IMR-90 (cell line): ENCODE data around the gene IKBKE. TPM values are rescaled to one million over a fixed set of nuclear protein-coding genes. Genes with fewer than 3 reads are reported as not detected.

Experiments used
- ATAC-seq: fragments of 200-7000 bp; cut with Tn5 transposase; 2 replicates; pipeline ENCODE4 v1.9.1; 2020; ENCODE audit warnings: low read depth, mild to moderate bottlenecking, moderate library complexity
- BruUV-seq: library from RNA; stranded (reverse); fragments of 400-500 nt; replicated peaks from 2 replicates; lab custom pipeline; 2021; lab: Mats Ljungman, UMichigan
- CTCF ChIA-PET: fragments of 300-600 bp; formaldehyde crosslinking; extraction: SDS; loops from one replicate; lab custom pipeline; 2021; ENCODE audit warnings: antibody characterized with exemption; lab: Yijun Ruan, JAX
- POLR2A ChIA-PET: fragments of 300-600 bp; sonication (Branson Sonifier 250); formaldehyde crosslinking; loops from one replicate; lab custom pipeline; 2022; ENCODE audit warnings: antibody characterized with exemption; ENCODE audit not compliant: unreplicated experiment; lab: Charles Lee
- DNase-seq: peaks from one replicate; pipeline ENCODE4 v3.0.0; 2013
- H2AFZ ChIP-seq: replicated peaks from 2 replicates; pipeline ENCODE3; 2013; ENCODE audit warnings: low read length, mild to moderate bottlenecking; ENCODE audit not compliant: poor library complexity
- H2AK5ac ChIP-seq: 2 replicates; pipeline ENCODE4 v1.6.1; 2013; ENCODE audit warnings: low read depth, low read length, inconsistent platforms
- H2AK9ac ChIP-seq: replicated peaks from 2 replicates; pipeline ENCODE3; 2013; ENCODE audit warnings: mild to moderate bottlenecking, low read depth, low read length, moderate library complexity; ENCODE audit not compliant: poor library complexity
- H2BK120ac ChIP-seq: 2 replicates; pipeline ENCODE4 v1.6.1; 2013; ENCODE audit warnings: low read depth, low read length, inconsistent platforms
- H2BK15ac ChIP-seq: 3 replicates; pipeline ENCODE4 v1.6.1; 2013; ENCODE audit warnings: low read depth, low read length, inconsistent platforms
- H2BK20ac ChIP-seq: 2 replicates; pipeline ENCODE4 v1.6.1; 2013; ENCODE audit warnings: low read depth, mild to moderate bottlenecking, inconsistent platforms, low read length, moderate library complexity
- H2BK5ac ChIP-seq: 2 replicates; pipeline ENCODE4 v1.6.1; 2013; ENCODE audit warnings: mild to moderate bottlenecking, low read depth, low read length, inconsistent platforms; ENCODE audit not compliant: poor library complexity, severe bottlenecking
- H3K14ac ChIP-seq: replicated peaks from 2 replicates; pipeline ENCODE4 v1.6.1; 2013; ENCODE audit warnings: low read depth, low read length, inconsistent platforms
- H3K18ac ChIP-seq: 2 replicates; pipeline ENCODE4 v1.6.1; 2013; ENCODE audit warnings: low read depth, low read length, control low read depth
- H3K23ac ChIP-seq: 2 replicates; pipeline ENCODE4 v1.6.1; 2013; ENCODE audit warnings: low read depth, low read length, inconsistent platforms
- H3K27ac ChIP-seq: 2 replicates; pipeline ENCODE4 v1.5.1; 2013; ENCODE audit warnings: mild to moderate bottlenecking, control low read depth, low read length; ENCODE audit not compliant: insufficient read depth
- H3K27me3 ChIP-seq: 2 replicates; pipeline ENCODE4 v1.6.1; 2013; ENCODE audit warnings: low read length; ENCODE audit not compliant: control insufficient read depth, insufficient read depth
- H3K36me3 ChIP-seq: 2 replicates; pipeline ENCODE4 v1.6.1; 2013; ENCODE audit warnings: low read length, mixed read lengths; ENCODE audit not compliant: control insufficient read depth, insufficient read depth
- H3K4ac ChIP-seq: 2 replicates; pipeline ENCODE4 v1.6.1; 2013; ENCODE audit warnings: low read depth, low read length, inconsistent platforms
- H3K4me1 ChIP-seq: 2 replicates; pipeline ENCODE4 v1.6.1; 2013; ENCODE audit warnings: low read length, mixed read lengths; ENCODE audit not compliant: control insufficient read depth, insufficient read depth
- H3K4me2 ChIP-seq: 2 replicates; pipeline ENCODE4 v1.6.1; 2013; ENCODE audit warnings: low read depth, mild to moderate bottlenecking, control low read depth, low read length, moderate library complexity
- H3K4me3 ChIP-seq: 2 replicates; pipeline ENCODE4 v1.5.1; 2013; ENCODE audit warnings: low read depth, mild to moderate bottlenecking, control low read depth, low read length, moderate library complexity; ENCODE audit not compliant: insufficient read depth
- H3K56ac ChIP-seq: 2 replicates; pipeline ENCODE4 v1.6.1; 2013; ENCODE audit warnings: low read length, inconsistent platforms; ENCODE audit not compliant: insufficient read depth; ENCODE audit errors: extremely low read depth
- H3K79me1 ChIP-seq, 2 experiments: 2 replicates each; pipeline ENCODE4 v1.6.1; 2013; ENCODE audit warnings: low read length in 2 of 2, inconsistent platforms in 1 of 2, low read depth in 1 of 2
- H3K9ac ChIP-seq: 2 replicates; pipeline ENCODE4 v1.6.1; 2013; ENCODE audit warnings: low read depth, low read length, control low read depth
- H3K9me1 ChIP-seq: 2 replicates; pipeline ENCODE4 v1.6.1; 2013; ENCODE audit warnings: low read length, inconsistent platforms; ENCODE audit not compliant: insufficient read depth
- H3K9me3 ChIP-seq: 2 replicates; pipeline ENCODE4 v1.6.1; 2013; ENCODE audit warnings: low read length; ENCODE audit not compliant: control insufficient read depth, insufficient read depth
- H4K20me1 ChIP-seq: 2 replicates; pipeline ENCODE4 v1.6.1; 2013; ENCODE audit warnings: low read length, inconsistent platforms; ENCODE audit not compliant: insufficient read depth
- H4K5ac ChIP-seq: 2 replicates; pipeline ENCODE4 v1.6.1; 2013; ENCODE audit warnings: mild to moderate bottlenecking, low read depth, low read length, control low read depth
- H4K8ac ChIP-seq, 2 experiments: 2 replicates each; pipeline ENCODE4 v1.6.1; 2013; ENCODE audit warnings: low read depth in 2 of 2, low read length in 2 of 2, control low read depth in 1 of 2, inconsistent platforms in 1 of 2
- H4K91ac ChIP-seq: 2 replicates; pipeline ENCODE4 v1.6.1; 2013; ENCODE audit warnings: low read depth, low read length, inconsistent platforms; ENCODE audit not compliant: insufficient read depth
- CHD1 ChIP-seq: IDR thresholded peaks from 2 replicates; pipeline ENCODE4 v1.6.1; 2012; ENCODE audit warnings: low read depth, low read length, improper control_type of control experiment
- CTCF ChIP-seq: conservative IDR thresholded peaks from 2 replicates; pipeline ENCODE4 v1.5.1; 2012; ENCODE audit warnings: mild to moderate bottlenecking, low read depth, low read length, improper control_type of control experiment
- ELK1 ChIP-seq: fragments of 150-350 bp; IDR thresholded peaks from 2 replicates; pipeline ENCODE4 v1.6.1; 2016; ENCODE audit warnings: low read depth, mild to moderate bottlenecking, low read length, moderate library complexity, borderline replicate concordance
- FOS ChIP-seq: fragments of 150-350 bp; IDR thresholded peaks from 2 replicates; pipeline ENCODE4 v1.6.1; 2016; ENCODE audit warnings: low read depth, low read length
- RAD21 ChIP-seq: IDR thresholded peaks from 2 replicates; pipeline ENCODE4 v1.6.1; 2012; ENCODE audit warnings: low read length, improper control_type of control experiment
- RFX5 ChIP-seq: IDR thresholded peaks from 2 replicates; pipeline ENCODE4 v1.8.0; 2012; ENCODE audit warnings: low read depth, mild to moderate bottlenecking, low read length, moderate library complexity
- SMC3 ChIP-seq: fragments of 150-350 bp; IDR thresholded peaks from 2 replicates; pipeline ENCODE4 v1.6.1; 2016; ENCODE audit warnings: low read depth, mild to moderate bottlenecking, antibody characterized with exemption, low read length, moderate library complexity
- WGBS, 2 experiments: methylation state at CpG; one replicate each; pipeline versions ENCODE4 v1.1.5 to v1.1.7; 2013; ENCODE audit warnings: missing lambda C conversion rate in 2 of 2; ENCODE audit not compliant: insufficient read length in 1 of 2; ENCODE audit errors: extremely low coverage in 2 of 2; 5-methylcytosine and 5-hydroxymethylcytosine counted together
- dilution Hi-C: fragments of 300-500 bp; cut with HindIII; formaldehyde crosslinking; loops from one replicate; pipeline ENCODE4 v1.14.3; 2018; ENCODE audit warnings: low sequenced_read_pairs; ENCODE audit not compliant: unreplicated experiment
- in situ Hi-C: fragments of 300-500 bp; cut with MboI; formaldehyde crosslinking; loops from 3 replicates; pipeline ENCODE4 v1.14.3; 2019; ENCODE audit warnings: low sequenced_read_pairs, inconsistent platforms, mixed read lengths
- intact Hi-C: fragments of 100-400 bp; cut with micrococcal nuclease; formaldehyde crosslinking; loops from 2 replicates; pipeline ENCODE4 v1.10.0; 2022
- polyA plus RNA-seq, 3 experiments: library from polyadenylated mRNA; depleted of rRNA; stranded (reverse); fragments of >200 nt; gene quantifications; 2 replicates each; pipeline ENCODE4 v1.2.3, GENCODE V29; 2012; ENCODE audit warnings: low replicate concordance in 1 of 3
- total RNA-seq: library from RNA; depleted of rRNA; stranded (reverse); fragments of >200 nt; gene quantifications from 2 replicates; pipeline ENCODE4 v1.2.3, GENCODE V29; 2012

IKBKE gene
- total and polyA plus RNA-seq, 2 of the 4 experiments (the other 2 are of a cell fraction): 20.3 to 24.0 TPM

- H3K79me1 ChIP-seq: peaks cover 0 to 5% of the 10 kb centered on the region in 2 experiments; a peak in 1 of 4 replicates
- H4K91ac ChIP-seq: no peak overlapping the region
- H3K4me1 ChIP-seq: peaks cover 27% of the 10 kb centered on the region
- no peak overlapping the region for H3K18ac ChIP-seq
- H3K9ac ChIP-seq: no peak overlapping the region
- H3K14ac ChIP-seq: no peak overlapping the region
- 0 out of 2 replicates have a peak, but pooled peaks cover 3% of the 10 kb centered on the region for H4K20me1 ChIP-seq
- TF ChIP-seq RAD21: peak; percentile 61
- peak; percentile 71 for TF ChIP-seq CTCF
- TF ChIP-seq FOS: no peak
- no peak for TF ChIP-seq ELK1
- peak; percentile 43; the same call in 1 of the 2 replicates for TF ChIP-seq SMC3
- TF ChIP-seq CHD1: no peak
- no peak for TF ChIP-seq RFX5
- no peaks in the 10 kb centered on the region for H3K9me3 ChIP-seq
- no peak overlapping the region for H3K4me2 ChIP-seq
- no peak overlapping the region for H2BK20ac ChIP-seq
- WGBS, 2 experiments: no CpG with 5 or more reads among the region's 10 CpGs
- POLR2A ChIA-PET: no interaction called here
- no TSS peak for BruUV-seq
- dilution Hi-C loops (no loop called here), in situ Hi-C loops (no loop called here), intact Hi-C loops (loop anchor here (1.0 kb wide), 1 partner anchor 77 kb away; no protein-coding TSS in a partner anchor)
- H4K5ac ChIP-seq: no peak overlapping the region
- no peak overlapping the region for H2BK5ac ChIP-seq
- H3K4ac ChIP-seq: no peak overlapping the region
- H2AK5ac ChIP-seq: peak overlapping the region; percentile 37; the same call in 1 of the 2 replicates
- H2AFZ ChIP-seq: no peak overlapping the region
- H3K36me3 ChIP-seq: no peaks in the 10 kb centered on the region
- no peak overlapping the region for H3K27ac ChIP-seq
- no peak overlapping the region for H3K56ac ChIP-seq
- H3K27me3 ChIP-seq: no peaks in the 10 kb centered on the region
- peak overlapping the region; percentile 51 for H2AK9ac ChIP-seq
- DNase-seq: peak; percentile 54
- H3K23ac ChIP-seq: no peak overlapping the region
- CTCF ChIA-PET: interaction anchor here (0.5 to 2.1 kb wide), 5 partner anchors 70 to 506 kb away, joined by 3 to 6 read pairs (median 3); no protein-coding TSS in a partner anchor
- H4K8ac ChIP-seq: no peak overlapping the region
- H2BK120ac ChIP-seq: 0 out of 2 replicates have a peak overlapping the region, but pooled peaks have one; percentile 6
- no peak overlapping the region for H3K4me3 ChIP-seq
- H2BK15ac ChIP-seq: no peak overlapping the region
- no peak for ATAC-seq
- H3K9me1 ChIP-seq: peaks cover 16% of the 10 kb centered on the region
Measured at GRCh38 chr1:206505702-206506355, 35.6 kb downstream of the IKBKE start.
